Hepatocyte (in vitro differentiated cells): Measurements from ENCODE around the gene ANO9. TPM values are rescaled to one million over a fixed set of nuclear protein-coding genes. Genes with fewer than 3 reads are reported as not detected.

Experiments
- DNase-seq: peaks from one replicate; pipeline ENCODE4 v3.0.0-alpha.2; 2016; ENCODE audit warnings: low spot score
- H2AFZ ChIP-seq: fragments of 200-600 bp; sonication (generic); 2 replicates; pipeline ENCODE4 v1.6.0; 2016; ENCODE audit warnings: antibody characterized with exemption, mild to moderate bottlenecking
- H3K27ac ChIP-seq: fragments of 200-600 bp; sonication (generic); 2 replicates; pipeline ENCODE4 v1.5.1; 2016; ENCODE audit warnings: mild to moderate bottlenecking
- H3K27me3 ChIP-seq: fragments of 200-600 bp; sonication (generic); 2 replicates; pipeline ENCODE4 v1.6.1; 2016
- H3K36me3 ChIP-seq: fragments of 200-600 bp; sonication (generic); replicated peaks from 2 replicates; pipeline ENCODE4 v1.5.1; 2016; ENCODE audit warnings: low read depth; ENCODE audit not compliant: insufficient read depth
- H3K4me1 ChIP-seq: fragments of 200-600 bp; sonication (generic); 2 replicates; pipeline ENCODE4 v1.5.1; 2016; ENCODE audit warnings: mild to moderate bottlenecking, moderate library complexity; ENCODE audit not compliant: insufficient read depth
- H3K4me2 ChIP-seq: fragments of 200-600 bp; sonication (generic); 2 replicates; pipeline ENCODE4 v1.6.0; 2016
- H3K4me3 ChIP-seq: fragments of 200-600 bp; sonication (generic); 2 replicates; pipeline ENCODE4 v1.5.1; 2016; ENCODE audit warnings: mild to moderate bottlenecking
- H3K79me2 ChIP-seq: fragments of 200-600 bp; sonication (generic); 2 replicates; pipeline ENCODE4 v1.6.0; 2017; ENCODE audit warnings: mild to moderate bottlenecking
- H3K9me2 ChIP-seq: fragments of 200-600 bp; sonication (generic); replicated peaks from 2 replicates; pipeline ENCODE4 v1.6.0; 2017; ENCODE audit warnings: mild to moderate bottlenecking; ENCODE audit not compliant: insufficient read depth
- H3K9me3 ChIP-seq: fragments of 200-600 bp; sonication (generic); 2 replicates; pipeline ENCODE4 v1.5.1; 2016; ENCODE audit warnings: low read depth, mild to moderate bottlenecking
- H4K20me1 ChIP-seq: fragments of 200-600 bp; sonication (generic); 2 replicates; pipeline ENCODE4 v1.6.0; 2016; ENCODE audit warnings: mild to moderate bottlenecking; ENCODE audit not compliant: insufficient read depth, poor library complexity, severe bottlenecking
- EZH2 ChIP-seq: fragments of 200-600 bp; sonication (generic); IDR thresholded peaks from 2 replicates; pipeline ENCODE4 v1.6.1; 2016; ENCODE audit warnings: antibody characterized with exemption, mild to moderate bottlenecking, borderline replicate concordance
- EZH2phosphoT487 ChIP-seq: fragments of 200-600 bp; sonication (generic); IDR thresholded peaks from one replicate; pipeline ENCODE4 v1.6.1; 2018; ENCODE audit warnings: antibody characterized with exemption, mild to moderate bottlenecking, low read depth, moderate library complexity; ENCODE audit not compliant: unreplicated experiment, severe bottlenecking
- WGBS: methylation state at CpG from one replicate; pipeline ENCODE4 v1.1.6; 2016; ENCODE audit warnings: low lambda C conversion rate; ENCODE audit errors: missing lambda C conversion rate; 5-methylcytosine and 5-hydroxymethylcytosine counted together
- polyA plus RNA-seq: library from polyadenylated mRNA; unstranded; fragments of >200 nt; fragmentation: Nextera tagmentation; extraction: Ambion mirVana; gene quantifications from 2 replicates; pipeline ENCODE4 v1.2.1, GENCODE V29; 2016
- total RNA-seq: library from RNA; depleted of rRNA; stranded (reverse); fragments of >200 nt; gene quantifications from 2 replicates; pipeline ENCODE4 v1.2.3, GENCODE V29; 2014
- TF ChIP-seq, protein P1 (sequence below): fragments of 200-600 bp; sonication (generic); IDR thresholded peaks from 2 replicates; pipeline ENCODE4 v1.5.1; 2016; ENCODE audit warnings: antibody characterized with exemption, mild to moderate bottlenecking; ENCODE audit not compliant: poor library complexity

ANO9 gene
- total and polyA plus RNA-seq, 2 experiments from 2014 or later, result 21.2 to 35.7 TPM

DNA sequence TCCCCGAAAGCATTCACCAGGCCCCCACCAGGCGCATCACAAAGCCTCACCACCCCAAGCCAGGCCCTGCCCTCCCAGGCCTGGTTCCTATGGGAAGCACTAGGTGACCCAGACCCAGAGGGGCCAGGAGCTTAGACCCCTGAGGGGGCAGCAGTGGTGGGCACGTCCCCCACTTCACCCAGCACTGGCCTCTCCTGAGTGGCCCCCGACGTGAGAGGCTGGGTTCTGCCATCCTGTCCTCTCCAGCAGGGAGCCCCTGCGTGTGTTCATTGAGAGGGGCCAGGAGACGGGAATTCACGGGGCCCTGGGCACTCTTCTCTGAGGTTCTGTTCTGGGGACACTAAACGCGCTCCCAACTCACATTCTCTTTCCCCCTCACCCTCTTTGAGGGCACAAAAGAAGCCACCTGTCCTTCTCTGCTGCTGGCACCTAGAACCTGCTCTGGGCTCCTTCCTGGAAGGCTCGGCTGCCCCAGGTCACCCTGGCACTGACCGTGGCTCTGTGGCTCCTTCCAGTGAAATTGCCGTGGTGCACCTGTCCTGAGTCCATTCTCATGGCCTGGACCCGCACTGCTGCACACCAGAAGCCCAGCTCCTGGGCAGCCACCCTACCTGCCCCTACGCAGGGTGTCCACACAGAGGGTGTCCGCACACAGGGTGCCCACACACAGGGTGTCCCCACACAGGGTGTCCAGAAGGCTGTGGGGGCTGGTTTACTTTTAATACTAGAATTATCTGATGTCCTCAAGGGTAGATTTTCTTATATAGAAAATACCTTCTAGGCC lies 20.5 kb upstream of the ANO9 start:
- Histone ChIP-seq H4K20me1 (no peaks in the 10 kb centered on the region), H3K4me3 (no peak overlapping the region), H3K4me2 (no peak overlapping the region), H2AFZ (no peak overlapping the region), H3K27me3 (no peaks in the 10 kb centered on the region), H3K9me3 (no peaks in the 10 kb centered on the region), H3K4me1 (peaks cover 7% of the 10 kb centered on the region), H3K36me3 (no peaks in the 10 kb centered on the region), H3K79me2 (peaks cover 27% of the 10 kb centered on the region), H3K9me2 (no peaks in the 10 kb centered on the region), H3K27ac (no peak overlapping the region)
- no peak for DNase-seq
- WGBS, result 94% methylated on average over 16 of the region's 16 CpGs
- no peak for TF ChIP-seq EZH2phosphoT487
- TF ChIP-seq, protein P1, sequence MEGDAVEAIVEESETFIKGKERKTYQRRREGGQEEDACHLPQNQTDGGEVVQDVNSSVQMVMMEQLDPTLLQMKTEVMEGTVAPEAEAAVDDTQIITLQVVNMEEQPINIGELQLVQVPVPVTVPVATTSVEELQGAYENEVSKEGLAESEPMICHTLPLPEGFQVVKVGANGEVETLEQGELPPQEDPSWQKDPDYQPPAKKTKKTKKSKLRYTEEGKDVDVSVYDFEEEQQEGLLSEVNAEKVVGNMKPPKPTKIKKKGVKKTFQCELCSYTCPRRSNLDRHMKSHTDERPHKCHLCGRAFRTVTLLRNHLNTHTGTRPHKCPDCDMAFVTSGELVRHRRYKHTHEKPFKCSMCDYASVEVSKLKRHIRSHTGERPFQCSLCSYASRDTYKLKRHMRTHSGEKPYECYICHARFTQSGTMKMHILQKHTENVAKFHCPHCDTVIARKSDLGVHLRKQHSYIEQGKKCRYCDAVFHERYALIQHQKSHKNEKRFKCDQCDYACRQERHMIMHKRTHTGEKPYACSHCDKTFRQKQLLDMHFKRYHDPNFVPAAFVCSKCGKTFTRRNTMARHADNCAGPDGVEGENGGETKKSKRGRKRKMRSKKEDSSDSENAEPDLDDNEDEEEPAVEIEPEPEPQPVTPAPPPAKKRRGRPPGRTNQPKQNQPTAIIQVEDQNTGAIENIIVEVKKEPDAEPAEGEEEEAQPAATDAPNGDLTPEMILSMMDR, result no peak
- no peak for TF ChIP-seq EZH2

DNA sequence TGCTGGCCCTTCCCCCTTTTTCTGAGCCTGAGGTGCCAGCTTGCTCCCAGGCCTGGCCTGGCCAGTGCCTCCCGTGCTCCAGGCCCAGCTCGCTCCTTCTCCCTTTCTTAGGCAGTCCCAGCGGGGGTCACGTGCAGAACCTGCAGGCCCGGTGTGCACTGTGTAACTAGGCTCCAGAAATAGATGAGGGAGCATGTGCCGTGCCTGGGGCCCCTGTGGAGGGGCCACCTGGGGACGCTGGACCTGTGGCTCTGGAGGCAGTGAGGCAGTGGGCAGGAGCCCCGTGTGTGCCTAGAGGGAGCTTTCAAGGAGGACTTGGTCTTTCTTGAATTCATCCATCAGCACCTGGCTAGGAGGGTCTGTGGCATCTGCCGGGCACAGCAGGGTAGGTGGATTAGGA lies 19.8 kb upstream of the ANO9 start:
- H3K9me2 ChIP-seq, result no peaks in the 10 kb centered on the region
- H3K4me1 ChIP-seq, result peaks cover 7% of the 10 kb centered on the region
- TF ChIP-seq, protein P1, result no peak
- TF ChIP-seq EZH2phosphoT487, result no peak
- no peak for TF ChIP-seq EZH2
- H3K4me2 ChIP-seq, result no peak overlapping the region
- WGBS, result 98% methylated on average over 9 of the region's 9 CpGs
- no peaks in the 10 kb centered on the region for H3K27me3 ChIP-seq
- no peak for DNase-seq
- H2AFZ ChIP-seq, result no peak overlapping the region
- H3K27ac ChIP-seq, result peak overlapping the region; percentile 80
- H3K4me3 ChIP-seq, result no peak overlapping the region
- H3K79me2 ChIP-seq, result peaks cover 30% of the 10 kb centered on the region
- no peaks in the 10 kb centered on the region for H3K9me3 ChIP-seq
- no peaks in the 10 kb centered on the region for H4K20me1 ChIP-seq
- H3K36me3 ChIP-seq, result no peaks in the 10 kb centered on the region

DNA sequence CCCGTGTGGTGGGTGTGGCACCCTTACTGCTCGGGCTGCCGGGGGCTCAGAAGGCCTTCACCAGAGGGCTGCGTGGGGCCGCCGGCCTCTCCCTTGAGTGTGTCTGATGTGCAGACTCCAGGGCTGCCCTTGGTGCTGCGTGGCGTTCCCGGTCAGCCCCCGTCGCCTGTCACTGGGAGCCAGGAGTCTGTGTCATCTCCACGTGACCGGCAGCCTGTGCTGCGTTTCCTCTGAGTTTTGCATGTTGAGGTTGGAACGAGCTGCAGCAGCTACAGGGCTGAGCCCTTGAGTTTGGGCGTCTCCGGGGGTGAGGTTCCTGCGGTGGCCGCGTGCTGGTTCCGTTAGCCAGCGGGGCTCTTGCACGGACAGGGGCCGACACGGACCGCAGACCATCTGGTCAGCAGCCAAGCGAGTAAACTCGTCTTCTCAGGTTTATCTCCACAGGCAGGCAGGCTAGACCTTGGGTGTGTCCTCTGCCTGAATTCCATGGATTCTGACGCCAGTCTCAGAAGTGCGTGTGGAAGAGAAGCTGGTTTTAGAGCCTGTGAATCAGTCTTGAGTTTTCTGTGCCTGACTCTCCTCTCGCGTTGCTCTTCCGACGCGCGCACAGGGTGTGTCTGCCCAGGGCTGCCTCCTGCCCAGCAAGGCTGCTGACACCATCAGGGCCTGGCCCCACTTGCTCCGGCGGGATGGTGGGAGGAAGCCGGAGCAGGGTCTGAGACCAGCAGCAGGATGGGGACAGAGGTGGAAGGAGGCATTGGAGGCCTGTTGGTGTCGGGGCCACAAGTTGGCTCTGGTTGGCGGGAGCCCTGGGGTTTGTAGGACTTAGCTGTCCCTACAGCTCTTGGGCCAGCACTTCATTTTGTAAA lies 18.8 kb upstream of the ANO9 start:
- H3K36me3 ChIP-seq, result no peaks in the 10 kb centered on the region

More for the DNA sequence above, 18.8 kb upstream of the ANO9 start:
- Histone ChIP-seq H3K27me3 (no peaks in the 10 kb centered on the region), H3K9me2 (no peaks in the 10 kb centered on the region), H3K4me1 (peaks cover 7% of the 10 kb centered on the region), H3K4me3 (no peak overlapping the region), H3K27ac (peak overlapping the region; percentile 80), H3K9me3 (no peaks in the 10 kb centered on the region), H2AFZ (no peak overlapping the region), H4K20me1 (no peaks in the 10 kb centered on the region), H3K79me2 (peaks cover 39% of the 10 kb centered on the region), H3K4me2 (peak overlapping the region; percentile 43)
- WGBS, result 87% methylated on average over 41 of the region's 41 CpGs
- DNase-seq, result peak; percentile 77
- TF ChIP-seq, protein P1, result no peak
- TF ChIP-seq EZH2phosphoT487 (no peak), EZH2 (no peak)
